Skeletal muscle satellite cell (primary cell): ENCODE data around the gene CDC20B.
A peak's percentile ranks its signal among the peaks of the same experiment; 100 is the strongest.

Source experiments
- H3K27me3 ChIP-seq: 2 replicates; pipeline ENCODE4 v1.7.0; 2013; ENCODE audit warnings: low read length; ENCODE audit not compliant: control insufficient read depth, insufficient read depth
- H3K36me3 ChIP-seq: 2 replicates; pipeline ENCODE4 v1.7.0; 2013; ENCODE audit warnings: mild to moderate bottlenecking, control low read depth, low read length; ENCODE audit not compliant: insufficient read depth
- H3K4me1 ChIP-seq: 2 replicates; pipeline ENCODE4 v1.7.0; 2013; ENCODE audit warnings: low read length; ENCODE audit not compliant: control insufficient read depth, insufficient read depth
- H3K4me2 ChIP-seq: 2 replicates; pipeline ENCODE4 v1.7.0; 2013; ENCODE audit warnings: mild to moderate bottlenecking, low read length
- H3K4me3 ChIP-seq: 2 replicates; pipeline ENCODE4 v1.7.0; 2013; ENCODE audit warnings: low read length
- H3K9ac ChIP-seq: 2 replicates; pipeline ENCODE4 v1.7.0; 2013; ENCODE audit warnings: mild to moderate bottlenecking, low read depth, low read length, moderate library complexity
- H3K9me3 ChIP-seq: replicated peaks from 2 replicates; pipeline ENCODE4 v1.7.0; 2013; ENCODE audit warnings: mild to moderate bottlenecking, control low read depth, low read length

CDC20B gene

GRCh38 chr5:55154873-55155272 lies 18.1 kb downstream of the CDC20B start:
- Histone ChIP-seq H3K36me3 (no peaks in the 10 kb centered on the region), H3K4me1 (peaks cover 33% of the 10 kb centered on the region), H3K9ac (peak overlapping the region; percentile 20), H3K27me3 (no peaks in the 10 kb centered on the region), H3K4me3 (no peak overlapping the region), H3K9me3 (no peaks in the 10 kb centered on the region), H3K4me2 (peak overlapping the region; percentile 63)

GRCh38 chr5:55151923-55152842 lies 20.8 kb downstream of the CDC20B start:
- H3K9ac ChIP-seq, result no peak overlapping the region

GRCh38 chr5:55149308-55149795 lies 23.6 kb downstream of the CDC20B start:
- Histone ChIP-seq H3K36me3 (no peaks in the 10 kb centered on the region), H3K27me3 (no peaks in the 10 kb centered on the region), H3K9me3 (no peaks in the 10 kb centered on the region), H3K4me1 (peaks cover 18% of the 10 kb centered on the region), H3K4me2 (no peak overlapping the region), H3K4me3 (no peak overlapping the region), H3K9ac (no peak overlapping the region)

More at GRCh38 chr5:55151923-55152842, 20.8 kb downstream of the CDC20B start:
- Histone ChIP-seq H3K27me3 (no peaks in the 10 kb centered on the region), H3K4me3 (no peak overlapping the region), H3K4me1 (peaks cover 29% of the 10 kb centered on the region), H3K36me3 (no peaks in the 10 kb centered on the region), H3K4me2 (no peak overlapping the region), H3K9me3 (no peaks in the 10 kb centered on the region)

- no peak overlapping the region for H3K9ac ChIP-seq
- H3K4me2 ChIP-seq, result peak overlapping the region; percentile 33
- H3K9me3 ChIP-seq, result no peaks in the 10 kb centered on the region
- peaks cover under 1% of the 10 kb centered on the region for H3K4me1 ChIP-seq
- no peaks in the 10 kb centered on the region for H3K36me3 ChIP-seq
- H3K4me3 ChIP-seq, result no peak overlapping the region
- no peaks in the 10 kb centered on the region for H3K27me3 ChIP-seq
These were observed 26.3 kb downstream of the CDC20B start for GRCh38 chr5:55146543-55147151.

GRCh38 chr5:55146080-55146479 lies 26.9 kb downstream of the CDC20B start:
- H3K4me2 ChIP-seq, result no peak overlapping the region
- no peak overlapping the region for H3K4me3 ChIP-seq
- H3K27me3 ChIP-seq, result no peaks in the 10 kb centered on the region
- H3K4me1 ChIP-seq, result no peaks in the 10 kb centered on the region
- H3K36me3 ChIP-seq, result no peaks in the 10 kb centered on the region
- H3K9me3 ChIP-seq, result no peaks in the 10 kb centered on the region
- no peak overlapping the region for H3K9ac ChIP-seq

GRCh38 chr5:55143624-55144023 lies 29.4 kb downstream of the CDC20B start:
- H3K36me3 ChIP-seq, result no peaks in the 10 kb centered on the region
- H3K4me2 ChIP-seq, result no peak overlapping the region
- no peaks in the 10 kb centered on the region for H3K9me3 ChIP-seq
- H3K4me1 ChIP-seq, result no peaks in the 10 kb centered on the region
- H3K9ac ChIP-seq, result no peak overlapping the region
- no peaks in the 10 kb centered on the region for H3K27me3 ChIP-seq
- no peak overlapping the region for H3K4me3 ChIP-seq

- no peaks in the 10 kb centered on the region for H3K9me3 ChIP-seq
- H3K9ac ChIP-seq, result no peak overlapping the region
- no peaks in the 10 kb centered on the region for H3K4me1 ChIP-seq
- H3K4me3 ChIP-seq, result no peak overlapping the region
- H3K36me3 ChIP-seq, result no peaks in the 10 kb centered on the region
- no peaks in the 10 kb centered on the region for H3K27me3 ChIP-seq
- H3K4me2 ChIP-seq, result no peak overlapping the region
These were observed 30.9 kb downstream of the CDC20B start for GRCh38 chr5:55141945-55142690.

GRCh38 chr5:55140908-55141665 lies 31.9 kb downstream of the CDC20B start:
- H3K27me3 ChIP-seq, result no peaks in the 10 kb centered on the region

GRCh38 chr5:55136521-55136920 lies 36.5 kb downstream of the CDC20B start:
- Histone ChIP-seq H3K27me3 (no peaks in the 10 kb centered on the region), H3K36me3 (no peaks in the 10 kb centered on the region), H3K4me3 (no peak overlapping the region), H3K4me1 (no peaks in the 10 kb centered on the region), H3K4me2 (no peak overlapping the region), H3K9ac (no peak overlapping the region), H3K9me3 (no peaks in the 10 kb centered on the region)

More at GRCh38 chr5:55140908-55141665, 31.9 kb downstream of the CDC20B start:
- Histone ChIP-seq H3K36me3 (no peaks in the 10 kb centered on the region), H3K9ac (no peak overlapping the region), H3K4me1 (no peaks in the 10 kb centered on the region), H3K9me3 (no peaks in the 10 kb centered on the region), H3K4me3 (no peak overlapping the region), H3K4me2 (no peak overlapping the region)

GRCh38 chr5:55134053-55134722 lies 38.8 kb downstream of the CDC20B start:
- Histone ChIP-seq H3K4me3 (no peak overlapping the region), H3K36me3 (no peaks in the 10 kb centered on the region), H3K9me3 (no peaks in the 10 kb centered on the region), H3K4me2 (no peak overlapping the region), H3K4me1 (no peaks in the 10 kb centered on the region), H3K27me3 (no peaks in the 10 kb centered on the region), H3K9ac (no peak overlapping the region)
